Brain pericyte (primary cell): ENCODE results near the gene RBCK1.
"Not testable (repeated sequence)": the region's sequence is repeated elsewhere in the genome, so short reads cannot be mapped to it uniquely, and the experiment has no call there.

ENCODE experiments used
- DNase-seq: peaks from one replicate; pipeline ENCODE4 v3.0.0-alpha.2; 2012; ENCODE audit warnings: low read depth, low spot score

Gene RBCK1

DNA sequence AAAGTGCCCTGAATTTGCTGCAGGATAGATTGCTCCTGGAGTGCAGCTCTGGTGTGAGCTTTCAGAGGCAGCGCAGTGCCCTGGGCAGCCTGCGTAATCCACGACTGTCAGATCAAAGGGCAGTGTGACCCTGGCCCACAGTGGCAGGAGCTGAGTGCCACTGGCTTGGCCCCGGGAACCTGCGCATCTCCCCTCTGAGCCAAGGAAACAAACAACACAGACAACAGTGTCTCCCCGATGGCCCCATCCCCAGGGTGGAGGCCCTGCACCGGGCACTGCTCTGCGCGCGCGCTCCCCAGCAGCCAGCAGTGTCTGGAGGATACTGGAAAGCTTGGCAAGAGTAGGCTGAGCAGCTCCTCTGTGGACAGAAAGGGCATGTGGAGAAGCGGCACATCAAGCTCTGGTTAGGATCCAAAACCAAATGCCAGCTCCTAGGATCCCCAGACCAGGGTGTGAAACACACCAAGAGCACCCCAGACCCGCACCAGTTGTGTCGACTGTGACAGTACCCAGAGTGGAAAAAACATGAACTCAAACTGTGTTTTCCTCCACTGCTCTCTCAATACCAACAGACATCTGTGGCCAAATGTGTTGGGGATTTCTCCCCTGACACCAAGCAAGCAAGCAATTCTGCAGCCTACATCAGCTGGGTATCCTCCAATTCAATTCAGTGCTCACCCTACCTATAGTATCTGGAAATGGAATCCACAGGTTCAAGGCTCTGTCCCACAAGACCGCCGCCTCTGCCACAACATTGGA, 26.7 kb downstream of the RBCK1 start:
- DNase-seq, result no peak

- no peak for DNase-seq
These were observed 27.5 kb downstream of the RBCK1 start for GRCh38 chr20:435558-435957.

DNA sequence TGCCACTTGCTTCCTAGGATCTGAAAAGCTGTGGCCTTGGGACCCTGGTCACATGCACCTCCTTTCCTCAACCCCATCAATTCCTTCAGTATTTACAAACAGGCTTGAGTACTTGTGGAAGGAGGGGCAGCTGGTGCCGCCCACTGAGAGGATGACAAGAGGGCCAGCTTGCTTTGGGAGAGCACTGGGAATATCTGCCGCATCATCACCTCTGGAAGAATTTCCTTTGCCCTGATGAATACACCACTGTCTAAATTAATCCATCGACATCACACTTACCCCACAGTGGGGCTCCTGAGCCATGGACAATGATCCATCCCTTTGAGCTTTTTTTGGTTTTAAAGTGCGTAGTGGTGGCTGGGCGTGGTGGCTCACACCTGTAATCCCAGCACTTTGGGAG, 28.4 kb downstream of the RBCK1 start:
- no peak for DNase-seq

GRCh38 chr20:437787-438486, 29.8 kb downstream of the RBCK1 start:
- no peak for DNase-seq

GRCh38 chr20:438571-439469, 30.7 kb downstream of the RBCK1 start:
- DNase-seq, result no peak

DNA sequence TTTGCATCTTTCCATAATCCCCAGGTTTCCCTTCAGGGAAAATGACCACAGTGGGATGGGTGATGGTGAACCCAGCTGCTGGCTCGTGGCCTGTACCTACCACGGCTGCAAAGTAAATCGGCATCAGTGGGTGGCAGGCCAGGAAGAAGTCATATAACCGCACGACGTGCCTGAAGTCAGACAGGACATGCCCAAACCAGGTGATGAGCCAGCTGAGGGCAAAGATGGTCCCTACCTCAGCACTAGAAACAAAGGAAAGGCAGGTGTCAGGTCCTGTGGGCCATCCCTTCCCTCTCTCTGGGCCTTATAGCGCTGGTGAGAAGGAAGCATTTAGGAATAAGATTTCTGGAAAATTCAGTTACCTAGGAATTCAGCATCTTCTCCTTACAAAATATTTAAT, 32.0 kb downstream of the RBCK1 start:
- no peak for DNase-seq

- DNase-seq, result no peak
These were observed 32.5 kb downstream of the RBCK1 start for GRCh38 chr20:440636-441035.

GRCh38 chr20:443223-443775, 35.2 kb downstream of the RBCK1 start:
- no peak for DNase-seq

GRCh38 chr20:444117-444516, 36.0 kb downstream of the RBCK1 start:
- DNase-seq, result no peak

DNA sequence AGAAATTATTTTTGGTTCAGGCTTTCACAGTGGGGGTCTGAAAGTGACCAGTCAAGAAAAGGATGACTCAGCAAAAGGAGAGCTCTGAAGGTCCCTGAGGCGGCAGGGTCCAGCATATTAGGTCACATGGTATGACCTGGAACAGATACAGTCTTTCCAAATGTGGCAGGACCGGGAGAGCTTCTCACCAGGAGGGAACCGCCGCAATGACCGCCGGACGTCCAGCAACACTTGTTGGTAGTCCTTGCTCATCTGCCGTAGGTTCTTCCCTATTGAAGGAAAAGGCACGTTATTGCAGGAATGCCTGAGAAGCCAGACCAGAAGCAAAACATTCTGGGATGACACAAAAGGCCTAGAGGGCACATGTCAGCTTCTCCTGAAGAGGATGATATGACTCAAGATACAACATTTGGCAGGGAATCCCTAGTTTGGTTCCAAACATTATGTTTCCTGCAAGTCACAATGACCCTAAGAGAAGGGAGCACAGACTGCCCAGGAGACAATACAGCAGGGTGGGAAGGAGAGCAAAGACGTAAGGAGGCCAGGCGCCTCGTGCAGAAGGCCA, 36.8 kb downstream of the RBCK1 start:
- DNase-seq, result peak; percentile 50

- DNase-seq, result no peak
These were observed 37.6 kb downstream of the RBCK1 start for GRCh38 chr20:445514-446336.

GRCh38 chr20:452021-452420, 43.9 kb downstream of the RBCK1 start:
- DNase-seq, result not testable (repeated sequence)

- no peak for DNase-seq
These were observed 46.9 kb downstream of the RBCK1 start for GRCh38 chr20:454951-455350.

- DNase-seq, result no peak
These were observed 50.7 kb downstream of the RBCK1 start for GRCh38 chr20:458776-459175.

GRCh38 chr20:460180-460579, 52.1 kb downstream of the RBCK1 start:
- no peak for DNase-seq

GRCh38 chr20:460707-461106, 52.6 kb downstream of the RBCK1 start:
- DNase-seq, result no peak

- DNase-seq, result no peak
These were observed 53.4 kb downstream of the RBCK1 start for GRCh38 chr20:461254-462198.

GRCh38 chr20:462199-462991, 54.3 kb downstream of the RBCK1 start, which contains the start of gene TBC1D20:
Gene TBC1D20 (minus strand): TSS chr20:462533. CDS start chr20:462405, 128 bp downstream.
- no peak for DNase-seq

DNA sequence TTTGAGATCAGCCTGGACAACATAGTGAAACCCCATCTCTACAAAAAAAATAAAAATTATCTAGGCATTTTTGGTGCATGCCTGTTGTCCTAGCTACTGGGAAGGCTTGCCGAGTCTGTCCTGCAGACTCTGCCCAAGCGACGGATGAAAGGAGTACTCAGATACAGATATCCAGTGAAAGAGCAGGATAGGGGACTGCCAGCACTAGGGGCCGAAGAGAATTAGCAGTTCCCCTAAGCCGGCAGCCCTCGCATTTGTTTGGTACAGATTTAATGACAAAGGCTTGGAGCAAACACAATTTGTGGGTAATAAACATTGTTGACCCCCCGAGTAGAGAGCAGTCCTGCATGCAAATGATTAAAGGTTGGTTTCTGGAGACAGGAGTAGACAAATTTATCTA, 59.7 kb downstream of the RBCK1 start:
- no peak for DNase-seq
